ENCODE results near the gene POLR1C.

DNA sequence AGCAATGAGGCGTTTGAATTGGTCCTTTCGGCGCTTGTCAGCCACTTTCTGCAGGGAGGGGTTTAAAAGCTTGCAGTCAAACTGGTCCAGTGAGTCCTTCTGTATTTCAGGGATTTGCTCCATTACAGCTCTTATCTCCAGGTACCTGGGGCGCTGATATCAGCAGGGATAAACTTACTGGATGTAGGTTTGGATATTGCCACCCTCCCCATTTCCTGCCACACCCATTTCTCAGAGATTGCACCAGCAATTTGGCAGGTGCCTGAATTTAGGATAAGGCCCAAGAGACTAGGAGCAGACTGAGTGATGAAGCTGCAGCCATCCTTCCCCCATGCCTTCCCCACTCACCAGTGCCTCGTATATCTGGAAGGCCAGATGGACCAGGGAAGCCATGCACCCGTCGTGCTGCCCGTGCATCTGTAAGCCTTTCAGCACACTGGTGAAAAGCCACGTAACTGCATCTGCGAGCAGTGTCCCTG is 7.6 kb downstream of the POLR1C start:
- TF ChIP-seq, protein P1, sequence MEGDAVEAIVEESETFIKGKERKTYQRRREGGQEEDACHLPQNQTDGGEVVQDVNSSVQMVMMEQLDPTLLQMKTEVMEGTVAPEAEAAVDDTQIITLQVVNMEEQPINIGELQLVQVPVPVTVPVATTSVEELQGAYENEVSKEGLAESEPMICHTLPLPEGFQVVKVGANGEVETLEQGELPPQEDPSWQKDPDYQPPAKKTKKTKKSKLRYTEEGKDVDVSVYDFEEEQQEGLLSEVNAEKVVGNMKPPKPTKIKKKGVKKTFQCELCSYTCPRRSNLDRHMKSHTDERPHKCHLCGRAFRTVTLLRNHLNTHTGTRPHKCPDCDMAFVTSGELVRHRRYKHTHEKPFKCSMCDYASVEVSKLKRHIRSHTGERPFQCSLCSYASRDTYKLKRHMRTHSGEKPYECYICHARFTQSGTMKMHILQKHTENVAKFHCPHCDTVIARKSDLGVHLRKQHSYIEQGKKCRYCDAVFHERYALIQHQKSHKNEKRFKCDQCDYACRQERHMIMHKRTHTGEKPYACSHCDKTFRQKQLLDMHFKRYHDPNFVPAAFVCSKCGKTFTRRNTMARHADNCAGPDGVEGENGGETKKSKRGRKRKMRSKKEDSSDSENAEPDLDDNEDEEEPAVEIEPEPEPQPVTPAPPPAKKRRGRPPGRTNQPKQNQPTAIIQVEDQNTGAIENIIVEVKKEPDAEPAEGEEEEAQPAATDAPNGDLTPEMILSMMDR (IDR thresholded peaks at IDR 0.05; ENCODE audit: low read length) = no peak
- TF ChIP-seq EZH2phosphoT487 (IDR thresholded peaks at IDR 0.05; ENCODE audit: low read length) = no peak
